NCI-H1417 (cell line): ENCODE measurements around the gene SPDYE5.
"Not testable (repeated sequence)": the region's sequence is repeated elsewhere in the genome, so short reads cannot be mapped to it uniquely, and the experiment has no call there.

ENCODE experiments used
- DNase-seq, 3 experiments: peaks; one replicate each; lab custom pipeline; 2025; lab: John Stamatoyannopoulos, UW

The SPDYE5 gene

GRCh38 chr7:75492020-75492419, at the start of gene SPDYE5:
Gene SPDYE5 (plus strand): TSS chr7:75492320. CDS start chr7:75494048, 1,728 bp downstream.
- DNase-seq: not testable (repeated sequence)

GRCh38 chr7:75442465-75443111, 49.5 kb upstream of the SPDYE5 start:
- peak in 2 of 3 experiments; percentile 66 to 70 for DNase-seq

GRCh38 chr7:75449946-75450345, 42.2 kb upstream of the SPDYE5 start:
- DNase-seq: not testable (repeated sequence)

- DNase-seq: not testable (repeated sequence)
Observed at GRCh38 chr7:75452494-75452955, 39.6 kb upstream of the SPDYE5 start.

GRCh38 chr7:75456403-75456802, 35.7 kb upstream of the SPDYE5 start:
- not testable (repeated sequence) for DNase-seq

GRCh38 chr7:75458034-75458433, 34.1 kb upstream of the SPDYE5 start:
- not testable (repeated sequence) for DNase-seq

GRCh38 chr7:75460541-75460940, 31.6 kb upstream of the SPDYE5 start:
- not testable (repeated sequence) for DNase-seq

- not testable (repeated sequence) for DNase-seq
Observed at GRCh38 chr7:75470166-75470565, 22.0 kb upstream of the SPDYE5 start.

- DNase-seq: not testable (repeated sequence)
Observed at GRCh38 chr7:75477457-75477856, 14.7 kb upstream of the SPDYE5 start.

- not testable (repeated sequence) for DNase-seq
Observed at GRCh38 chr7:75480313-75480712, 11.8 kb upstream of the SPDYE5 start.

GRCh38 chr7:75485355-75485978, 6.7 kb upstream of the SPDYE5 start:
- DNase-seq: peak in 2 of 3 experiments; percentile 30 to 40

GRCh38 chr7:75485979-75486643, 6.0 kb upstream of the SPDYE5 start, which contains the start of gene POM121C:
Gene POM121C (minus strand): TSS chr7:75486299. CDS start chr7:75441496, 44,803 bp downstream.
- DNase-seq: peak; percentile 78 to 90 (median 89)

GRCh38 chr7:75509033-75509432, 16.9 kb downstream of the SPDYE5 start:
- not testable (repeated sequence) for DNase-seq

GRCh38 chr7:75518842-75519241, 26.7 kb downstream of the SPDYE5 start:
- DNase-seq: not testable (repeated sequence)

GRCh38 chr7:75521727-75522126, 29.6 kb downstream of the SPDYE5 start:
- DNase-seq: not testable (repeated sequence)

- peak in 1 of 3 experiments; percentile 60 for DNase-seq
Observed at GRCh38 chr7:75527224-75527722, 35.2 kb downstream of the SPDYE5 start.

GRCh38 chr7:75531359-75531821, 39.3 kb downstream of the SPDYE5 start:
- DNase-seq: no peak

- DNase-seq: no peak
Observed at GRCh38 chr7:75532639-75533038, 40.5 kb downstream of the SPDYE5 start.

- no peak for DNase-seq
Observed at GRCh38 chr7:75533926-75534325, 41.8 kb downstream of the SPDYE5 start.

GRCh38 chr7:75534727-75535307, 42.7 kb downstream of the SPDYE5 start:
- DNase-seq: no peak

- DNase-seq: no peak
Observed at GRCh38 chr7:75536491-75536890, 44.4 kb downstream of the SPDYE5 start.
